Retinal pigment epithelial cell (primary cell): ENCODE results near the gene FOXI3.
"Not testable (repeated sequence)": the region's sequence is repeated elsewhere in the genome, so short reads cannot be mapped to it uniquely, and the experiment has no call there.

Experiments
- DNase-seq: peaks from one replicate; pipeline ENCODE4 v3.0.0-alpha.2; 2010; ENCODE audit warnings: low read depth
- H3K4me3 ChIP-seq: 2 replicates; pipeline ENCODE4 v1.5.1; 2011; ENCODE audit warnings: mild to moderate bottlenecking, low read length, control low read depth, moderate library complexity
- TF ChIP-seq, protein P1 (sequence below): conservative IDR thresholded peaks from 2 replicates; pipeline ENCODE4 v1.5.1; 2011; ENCODE audit warnings: low read depth, low read length, control low read depth, inconsistent platforms

The FOXI3 gene

DNA sequence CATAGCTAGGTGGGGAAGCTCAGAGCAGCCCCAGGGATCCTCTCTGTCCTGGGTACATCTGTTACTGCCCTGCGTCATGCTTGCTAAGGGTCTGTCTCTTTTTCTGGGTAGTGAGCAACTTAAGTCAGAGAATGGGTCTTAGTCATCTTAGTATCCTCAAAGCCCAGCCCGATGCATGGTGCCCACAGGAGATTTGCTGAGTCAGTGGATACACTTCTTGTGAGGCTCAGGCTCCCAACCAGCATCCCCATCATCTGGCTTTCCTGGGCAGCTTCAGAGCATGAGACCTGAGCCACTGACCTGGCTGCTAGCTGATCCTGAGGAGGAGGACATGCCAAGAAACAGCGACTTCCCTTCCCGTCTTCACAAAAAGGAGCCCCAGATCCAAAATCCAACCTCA is 10.0 kb downstream of the FOXI3 start:
- H3K4me3 ChIP-seq: no peak overlapping the region
- DNase-seq: no peak
- TF ChIP-seq, protein P1, sequence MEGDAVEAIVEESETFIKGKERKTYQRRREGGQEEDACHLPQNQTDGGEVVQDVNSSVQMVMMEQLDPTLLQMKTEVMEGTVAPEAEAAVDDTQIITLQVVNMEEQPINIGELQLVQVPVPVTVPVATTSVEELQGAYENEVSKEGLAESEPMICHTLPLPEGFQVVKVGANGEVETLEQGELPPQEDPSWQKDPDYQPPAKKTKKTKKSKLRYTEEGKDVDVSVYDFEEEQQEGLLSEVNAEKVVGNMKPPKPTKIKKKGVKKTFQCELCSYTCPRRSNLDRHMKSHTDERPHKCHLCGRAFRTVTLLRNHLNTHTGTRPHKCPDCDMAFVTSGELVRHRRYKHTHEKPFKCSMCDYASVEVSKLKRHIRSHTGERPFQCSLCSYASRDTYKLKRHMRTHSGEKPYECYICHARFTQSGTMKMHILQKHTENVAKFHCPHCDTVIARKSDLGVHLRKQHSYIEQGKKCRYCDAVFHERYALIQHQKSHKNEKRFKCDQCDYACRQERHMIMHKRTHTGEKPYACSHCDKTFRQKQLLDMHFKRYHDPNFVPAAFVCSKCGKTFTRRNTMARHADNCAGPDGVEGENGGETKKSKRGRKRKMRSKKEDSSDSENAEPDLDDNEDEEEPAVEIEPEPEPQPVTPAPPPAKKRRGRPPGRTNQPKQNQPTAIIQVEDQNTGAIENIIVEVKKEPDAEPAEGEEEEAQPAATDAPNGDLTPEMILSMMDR: no peak

DNA sequence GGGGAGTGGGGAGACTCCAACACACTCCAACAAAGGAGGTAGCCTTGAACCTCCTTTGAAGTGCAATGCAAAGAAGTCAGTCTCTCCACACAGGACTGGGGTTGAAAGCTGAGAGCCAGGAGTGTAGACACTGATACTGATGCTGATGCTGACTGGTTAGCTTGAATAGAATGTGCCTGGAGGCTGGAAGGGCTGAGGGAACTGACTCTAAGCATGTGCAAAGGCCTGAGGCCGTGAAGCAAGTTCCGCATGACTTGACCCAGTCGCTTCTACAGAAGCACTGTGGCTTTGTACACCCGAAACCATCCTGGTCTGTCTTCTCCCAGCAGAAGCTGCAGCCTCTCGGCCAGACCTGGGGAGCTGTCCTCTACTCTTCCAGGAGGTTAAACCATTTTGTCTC is 10.4 kb downstream of the FOXI3 start:
- DNase-seq: no peak
- no peak overlapping the region for H3K4me3 ChIP-seq
- TF ChIP-seq, protein P1: no peak

DNA sequence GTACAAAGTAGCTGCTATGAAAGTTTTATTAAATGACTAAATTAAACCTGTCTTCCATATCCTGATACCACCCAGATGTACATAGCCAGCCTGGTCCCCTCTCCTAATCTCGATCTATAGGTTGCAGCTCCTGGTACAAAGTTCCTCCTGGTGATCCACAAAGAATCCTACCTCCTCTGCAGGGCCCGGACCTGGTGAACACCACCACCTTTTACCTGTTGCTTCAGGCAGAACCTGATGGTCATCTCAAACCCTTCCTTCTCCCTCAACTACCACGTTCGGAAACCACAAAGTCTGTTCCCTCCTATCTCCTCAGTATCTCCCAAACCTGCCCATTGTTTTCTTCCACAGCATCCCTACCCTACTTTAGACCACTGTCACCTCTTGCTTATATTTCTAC is 15.5 kb downstream of the FOXI3 start:
- TF ChIP-seq, protein P1: no peak
- H3K4me3 ChIP-seq: no peak overlapping the region
- DNase-seq: no peak

DNA sequence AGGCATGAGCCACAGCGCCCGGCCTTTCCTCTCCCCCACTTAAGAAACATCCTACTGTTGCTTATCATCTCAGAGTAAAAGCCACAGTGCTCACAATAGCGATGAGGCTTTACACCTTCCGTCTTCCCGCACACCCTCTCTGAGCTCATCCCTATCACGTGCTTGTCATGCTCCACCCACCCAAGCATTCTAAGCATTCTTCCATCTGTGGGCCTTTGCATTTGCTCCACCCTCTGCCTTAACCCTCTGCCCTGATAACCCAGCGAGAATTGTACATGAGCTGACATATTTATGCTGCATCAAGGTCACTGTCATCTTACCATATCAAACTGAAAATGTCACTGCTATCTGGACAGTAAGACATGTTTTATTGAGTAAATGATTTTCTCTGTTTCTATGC is 22.6 kb downstream of the FOXI3 start:
- H3K4me3 ChIP-seq: no peak overlapping the region
- TF ChIP-seq, protein P1: no peak
- DNase-seq: no peak

DNA sequence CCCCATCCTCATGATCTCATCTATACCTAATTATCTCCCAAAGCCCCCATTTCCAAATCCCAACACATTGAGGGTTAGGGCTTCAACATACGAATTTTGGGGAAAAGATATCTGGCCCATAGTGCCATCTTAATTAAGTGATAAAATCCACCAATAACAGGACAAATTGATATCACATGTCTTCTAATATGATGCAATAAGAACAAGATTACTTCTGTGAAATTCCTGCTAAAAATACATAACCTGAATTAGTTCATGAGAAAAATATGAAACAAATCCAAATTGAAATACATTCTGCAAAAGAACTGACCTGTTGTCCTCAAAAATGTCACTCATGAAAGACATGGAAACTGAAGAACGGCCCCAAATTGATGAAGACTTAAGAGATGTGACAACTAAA is 28.8 kb downstream of the FOXI3 start:
- TF ChIP-seq, protein P1: no peak
- no peak for DNase-seq
- H3K4me3 ChIP-seq: no peak overlapping the region

DNA sequence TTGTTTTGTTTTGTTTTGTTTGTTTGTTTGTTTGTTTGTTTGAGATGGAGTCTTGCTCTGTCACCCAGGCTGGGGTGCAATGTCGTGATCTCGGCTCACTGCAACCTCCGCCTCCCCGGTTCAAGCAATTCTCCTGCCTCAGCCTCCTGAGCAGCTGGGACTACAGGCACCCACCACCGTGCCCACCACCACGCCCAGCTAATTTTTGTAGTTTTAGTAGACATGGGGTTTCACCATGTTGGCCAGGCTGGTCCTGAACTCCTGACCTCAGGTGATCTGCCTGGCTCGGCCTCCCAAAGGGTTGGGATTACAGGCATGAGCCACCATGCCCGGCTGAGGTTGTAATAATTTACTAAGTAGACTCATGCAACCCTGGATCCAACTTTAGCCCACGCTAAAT is 33.4 kb downstream of the FOXI3 start:
- DNase-seq, H3K4me3 ChIP-seq: not testable (repeated sequence)

DNA sequence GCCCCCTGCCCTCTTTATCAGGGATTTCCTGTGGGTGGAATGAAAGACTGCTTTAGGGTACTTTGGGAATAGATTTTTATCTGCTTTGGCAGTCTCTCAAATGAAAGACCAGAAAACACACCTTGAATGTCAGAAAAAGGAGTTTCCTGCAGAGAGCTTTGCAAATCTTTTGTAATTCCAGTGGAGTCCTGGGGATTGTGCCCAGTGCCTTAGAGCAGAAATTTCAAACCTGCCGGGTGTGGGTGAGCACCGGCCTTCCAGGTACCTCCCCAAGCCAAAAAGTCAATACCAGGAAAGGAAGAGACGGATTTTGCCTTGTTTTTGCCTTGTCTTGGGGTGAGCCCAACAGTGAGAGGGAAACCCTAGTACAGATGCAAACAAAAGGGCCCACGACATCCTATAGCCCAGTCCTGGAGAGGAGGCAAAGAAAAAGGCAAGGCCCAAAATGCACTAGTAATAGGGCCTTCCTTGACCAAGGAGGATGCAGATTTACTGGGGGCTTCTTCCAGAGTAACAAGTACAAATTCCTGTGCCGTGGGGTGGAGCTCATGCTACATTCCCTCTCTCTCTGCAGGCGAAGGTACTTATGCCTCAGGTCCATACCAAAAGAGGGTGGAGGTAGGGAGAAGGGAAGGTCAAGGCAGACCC is 36.4 kb downstream of the FOXI3 start:
- TF ChIP-seq, protein P1: no peak
- DNase-seq: no peak
- no peak overlapping the region for H3K4me3 ChIP-seq

DNA sequence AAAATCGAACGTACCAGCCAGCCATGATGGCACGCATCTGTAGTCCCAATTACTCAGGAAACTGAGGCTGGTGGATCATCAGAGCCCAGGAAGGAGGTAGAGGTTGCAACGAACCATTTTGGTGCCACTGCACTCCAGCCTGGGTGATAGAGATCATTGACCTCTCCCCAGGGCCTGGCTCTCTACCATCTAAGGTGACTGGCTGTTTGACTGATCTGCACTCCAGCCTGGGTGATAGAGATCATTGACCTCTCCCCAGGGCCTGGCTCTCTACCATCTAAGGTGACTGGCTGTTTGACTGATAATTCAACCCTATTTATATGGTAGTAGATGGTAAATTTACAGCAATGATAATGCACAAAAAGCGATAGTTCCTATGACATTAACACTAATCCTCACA is 43.6 kb downstream of the FOXI3 start:
- not testable (repeated sequence) for DNase-seq, H3K4me3 ChIP-seq
